ENCODE data around the gene MYO10. TPM values are rescaled to one million over a fixed set of nuclear protein-coding genes. Genes with fewer than 3 reads are reported as not detected.

Gene MYO10
- total RNA-seq, 1 donor from 2014 or later: 20.0 TPM

GRCh38 chr5:16852251-16853005 is 83.7 kb downstream of the MYO10 start:
- Histone ChIP-seq H3K9me3 (no peaks in the 10 kb centered on the region), H3K27me3 (no peaks in the 10 kb centered on the region), H3K36me3 (no peaks in the 10 kb centered on the region), H3K4me1 (no peaks in the 10 kb centered on the region), H3K27ac (no peak overlapping the region), H3K4me3 (no peak overlapping the region)
- no peak for DNase-seq (ENCODE audit: low spot score in 2 of 2)
- intact Hi-C loops (cut with DNase I): no loop called here
- no peak for TF ChIP-seq CTCF (IDR thresholded peaks at IDR 0.05)

GRCh38 chr5:16849775-16850174 is 86.3 kb downstream of the MYO10 start:
- intact Hi-C loops (cut with DNase I): no loop called here
- Histone ChIP-seq H3K27me3 (no peaks in the 10 kb centered on the region), H3K27ac (no peak overlapping the region), H3K36me3 (no peaks in the 10 kb centered on the region), H3K4me3 (no peak overlapping the region), H3K9me3 (no peaks in the 10 kb centered on the region), H3K4me1 (no peaks in the 10 kb centered on the region)
- DNase-seq (ENCODE audit: low spot score in 2 of 2): no peak
- TF ChIP-seq CTCF (IDR thresholded peaks at IDR 0.05): no peak

- Histone ChIP-seq H3K4me1 (no peaks in the 10 kb centered on the region), H3K9me3 (no peaks in the 10 kb centered on the region), H3K27ac (no peak overlapping the region), H3K4me3 (no peak overlapping the region), H3K27me3 (no peaks in the 10 kb centered on the region), H3K36me3 (no peaks in the 10 kb centered on the region)
- TF ChIP-seq CTCF (IDR thresholded peaks at IDR 0.05): no peak
- intact Hi-C loops (cut with DNase I): no loop called here
- DNase-seq (ENCODE audit: low spot score in 2 of 2): no peak
These were observed 86.9 kb downstream of the MYO10 start for GRCh38 chr5:16849181-16849580.

- H3K4me1 ChIP-seq: no peaks in the 10 kb centered on the region
- H3K4me3 ChIP-seq: no peak overlapping the region
- no peaks in the 10 kb centered on the region for H3K27me3 ChIP-seq
- TF ChIP-seq CTCF (IDR thresholded peaks at IDR 0.05): no peak
- no peaks in the 10 kb centered on the region for H3K9me3 ChIP-seq
- intact Hi-C loops (cut with DNase I): no loop called here
- H3K36me3 ChIP-seq: no peaks in the 10 kb centered on the region
- H3K27ac ChIP-seq: no peak overlapping the region
- no peak for DNase-seq (ENCODE audit: low spot score in 2 of 2)
These were observed 91.1 kb downstream of the MYO10 start for GRCh38 chr5:16844952-16845351.

GRCh38 chr5:16842896-16843295 is 93.2 kb downstream of the MYO10 start:
- Histone ChIP-seq H3K27ac (no peak overlapping the region), H3K27me3 (no peaks in the 10 kb centered on the region), H3K36me3 (no peaks in the 10 kb centered on the region), H3K4me1 (no peaks in the 10 kb centered on the region), H3K4me3 (no peak overlapping the region), H3K9me3 (no peaks in the 10 kb centered on the region)
- no peak for TF ChIP-seq CTCF (IDR thresholded peaks at IDR 0.05)
- intact Hi-C loops (cut with DNase I): no loop called here
- no peak for DNase-seq (ENCODE audit: low spot score in 2 of 2)

GRCh38 chr5:16841416-16841815 is 94.7 kb downstream of the MYO10 start:
- Histone ChIP-seq H3K36me3 (no peaks in the 10 kb centered on the region), H3K9me3 (no peaks in the 10 kb centered on the region), H3K27ac (no peak overlapping the region), H3K4me3 (no peak overlapping the region), H3K4me1 (no peaks in the 10 kb centered on the region), H3K27me3 (no peaks in the 10 kb centered on the region)
- no peak for DNase-seq (ENCODE audit: low spot score in 2 of 2)
- intact Hi-C loops (cut with DNase I): no loop called here
- no peak for TF ChIP-seq CTCF (IDR thresholded peaks at IDR 0.05)
